NCI-H774 (cell line): ENCODE results near the gene TNS3.

Source experiments
- DNase-seq: peaks from one replicate; lab custom pipeline; 2025; lab: John Stamatoyannopoulos, UW

TNS3 gene

DNA sequence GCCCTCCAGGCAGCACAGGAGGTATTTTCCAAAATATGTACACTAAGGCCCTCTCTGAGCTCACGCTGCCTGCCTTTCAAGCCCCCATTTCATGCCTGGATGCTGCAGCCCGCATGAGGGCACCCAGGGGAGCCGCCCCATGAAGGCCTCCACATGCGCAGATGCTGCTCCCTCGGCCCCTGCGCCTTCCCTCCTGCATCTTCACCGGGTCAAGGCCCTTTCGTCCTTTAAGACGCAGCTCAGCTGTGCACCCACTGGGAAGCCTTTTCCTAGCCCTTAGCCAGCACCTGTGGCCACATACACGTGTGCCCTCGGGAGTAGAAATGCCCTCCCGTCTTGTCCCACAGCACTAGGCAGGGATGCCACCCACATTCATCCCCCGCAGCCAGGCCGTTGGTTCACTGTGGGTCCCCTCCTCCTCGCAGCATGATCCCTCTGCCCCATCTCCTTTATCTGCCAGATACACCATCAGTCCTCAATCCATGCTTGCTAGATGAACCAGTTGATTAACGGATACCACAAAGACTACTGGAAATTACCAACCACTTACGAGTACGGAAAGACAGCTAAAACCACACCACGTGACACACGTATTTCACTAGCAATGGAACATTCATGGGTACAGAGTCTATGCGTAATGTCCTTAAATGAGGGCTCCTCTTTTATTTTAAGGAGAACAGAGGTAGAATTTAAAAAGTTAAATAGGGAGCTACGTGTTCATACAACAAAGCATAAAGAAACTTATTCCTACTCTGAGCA is 278.0 kb downstream of the TNS3 start:
- DNase-seq, result no peak

DNA sequence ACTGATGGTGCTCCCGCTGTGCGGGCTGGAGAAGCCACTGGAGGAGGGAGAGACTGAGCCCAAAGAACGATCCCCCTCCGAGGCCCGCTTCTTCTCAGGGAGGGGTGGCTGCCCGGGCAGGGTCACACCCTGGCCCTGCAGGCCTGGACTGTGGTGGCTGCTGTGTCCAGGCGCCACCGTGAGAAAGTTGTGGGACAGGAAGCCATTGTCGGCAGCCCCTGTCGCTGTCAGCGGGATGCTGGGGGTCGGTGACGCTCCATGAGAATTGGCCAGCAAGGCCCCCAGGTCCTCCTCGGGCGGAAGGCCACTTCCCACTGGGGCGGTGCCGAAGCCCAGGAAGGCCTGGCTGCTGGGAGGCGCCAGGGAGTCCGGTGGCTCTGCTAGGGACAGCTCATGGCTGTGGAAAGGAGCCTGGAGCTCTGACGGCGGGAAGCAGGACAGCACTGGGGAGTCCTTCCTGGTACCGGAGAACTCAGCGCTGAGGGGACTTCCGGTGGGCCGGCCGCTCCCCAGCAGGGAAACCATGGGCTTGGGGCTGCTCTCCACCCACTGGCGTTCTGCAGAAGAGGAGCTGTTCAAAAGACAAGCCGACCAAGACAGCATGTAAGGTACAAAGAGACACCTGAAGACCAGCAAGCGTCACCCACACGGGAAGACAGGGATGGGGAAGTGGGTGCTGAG is 278.8 kb downstream of the TNS3 start:
- DNase-seq, result no peak

DNA sequence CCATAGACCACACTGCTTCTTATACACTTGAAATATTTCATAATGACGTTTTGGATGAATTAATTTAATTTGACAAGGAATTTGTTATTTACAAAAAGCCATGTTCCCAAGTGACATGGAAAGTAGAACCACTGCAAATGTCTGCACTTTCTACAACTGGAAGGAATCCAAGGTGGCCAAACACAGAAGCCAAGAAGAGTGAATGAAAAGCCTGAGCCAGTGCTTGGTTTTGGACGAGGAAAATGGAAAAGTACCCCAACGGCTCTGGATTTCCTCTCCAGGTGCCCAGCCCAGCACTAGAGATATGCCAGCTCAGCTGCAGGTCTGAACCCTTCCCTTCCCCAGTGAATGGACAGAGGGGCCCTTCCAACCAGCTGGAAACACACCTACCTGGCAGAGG is 279.4 kb downstream of the TNS3 start:
- DNase-seq, result no peak

DNA sequence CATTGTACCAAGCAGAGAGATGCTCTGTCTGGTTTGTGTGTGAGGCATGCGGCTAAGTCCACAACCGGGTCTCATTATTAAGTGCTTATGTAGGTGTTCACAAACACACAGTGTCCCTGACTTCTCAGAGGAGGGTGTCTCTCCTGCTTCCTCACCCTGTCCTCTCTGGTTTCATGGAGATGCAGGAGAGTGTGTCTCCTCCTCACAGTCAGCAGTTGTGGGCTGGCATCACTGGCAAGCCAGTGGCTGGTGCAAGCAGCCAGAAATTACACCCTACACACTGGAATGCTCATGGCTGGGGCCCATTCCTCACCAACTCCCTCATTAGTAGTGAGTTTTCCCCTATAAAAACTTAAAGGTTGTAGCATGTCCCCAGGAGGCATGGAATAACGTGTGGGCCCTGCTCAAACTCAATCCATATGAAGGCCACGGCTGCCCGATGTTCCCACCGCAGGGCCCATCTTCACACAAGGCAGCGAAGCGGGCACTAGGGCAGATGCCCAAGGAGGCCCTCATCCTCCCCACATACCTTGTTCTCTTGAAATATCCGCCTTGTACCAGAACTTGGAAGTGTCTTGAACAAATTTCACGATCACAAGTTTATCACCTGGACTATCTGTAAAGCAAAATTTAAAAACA is 280.1 kb downstream of the TNS3 start:
- DNase-seq, result no peak

DNA sequence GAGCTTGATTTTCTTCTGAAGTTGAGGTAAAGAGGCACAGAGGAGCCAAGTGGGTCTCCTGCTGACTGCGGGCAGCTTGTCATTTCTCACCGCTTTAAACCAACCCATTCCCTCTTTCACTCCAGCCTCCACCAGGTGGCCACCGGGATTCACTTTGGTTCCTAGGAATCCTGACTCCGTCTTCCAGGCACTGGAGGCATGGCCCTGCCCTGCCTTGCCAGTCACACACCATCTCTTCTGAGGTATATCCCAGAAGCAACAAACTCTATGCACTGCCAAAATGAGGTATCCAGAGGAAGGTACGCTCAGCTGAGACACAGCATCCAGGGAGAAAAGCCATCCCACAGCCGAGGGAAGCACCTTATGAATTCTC is 280.8 kb downstream of the TNS3 start:
- DNase-seq, result no peak

DNA sequence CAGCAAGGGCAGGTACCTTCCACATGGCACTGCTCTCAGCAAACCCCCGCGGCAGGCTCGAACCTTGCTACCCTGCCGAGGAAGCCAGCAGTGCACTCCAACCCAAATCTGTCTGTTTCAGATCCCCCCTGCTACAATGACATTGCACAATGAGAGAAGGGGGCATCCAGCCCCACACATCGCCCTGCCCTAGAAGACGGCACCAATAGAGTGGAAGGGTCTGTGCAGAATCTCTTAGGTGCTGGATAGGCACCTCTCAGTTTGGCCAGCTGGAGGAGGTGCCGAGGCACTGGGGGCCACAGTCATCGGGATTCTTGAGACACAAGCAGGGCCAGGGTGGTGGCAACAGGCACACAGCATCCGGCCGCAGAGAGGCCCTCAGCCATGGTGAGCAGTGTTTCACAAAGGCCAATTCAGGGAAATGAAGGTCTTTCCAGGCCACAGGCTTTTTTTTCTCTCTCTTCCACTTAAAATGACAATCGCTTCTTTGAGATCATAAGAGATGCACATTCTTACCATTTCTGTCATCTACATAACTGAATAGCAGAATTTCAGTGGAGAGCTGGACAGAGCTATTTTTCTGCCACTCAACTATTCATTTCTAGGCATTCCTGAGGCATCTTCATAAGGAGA is 281.3 kb downstream of the TNS3 start:
- no peak for DNase-seq

DNA sequence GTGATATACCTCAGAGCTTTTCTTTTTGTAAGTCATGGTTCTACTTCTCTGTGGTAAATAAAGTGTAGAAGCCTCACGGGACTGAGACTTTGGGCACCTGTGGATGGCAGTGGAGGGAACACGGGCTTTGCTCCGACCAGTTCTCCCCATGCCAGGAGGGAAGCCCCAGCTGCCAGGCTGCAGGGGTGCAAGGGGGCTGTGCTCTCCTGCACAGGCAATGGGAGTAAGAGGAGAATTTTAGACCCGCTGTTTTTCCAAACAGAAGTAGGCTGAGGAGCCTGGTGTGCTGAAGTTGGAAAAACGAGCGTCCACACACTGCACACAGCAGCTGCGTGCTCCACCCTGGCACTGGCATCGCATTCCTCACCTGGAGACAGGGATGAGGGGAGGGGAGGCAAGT is 282.4 kb downstream of the TNS3 start:
- no peak for DNase-seq

DNA sequence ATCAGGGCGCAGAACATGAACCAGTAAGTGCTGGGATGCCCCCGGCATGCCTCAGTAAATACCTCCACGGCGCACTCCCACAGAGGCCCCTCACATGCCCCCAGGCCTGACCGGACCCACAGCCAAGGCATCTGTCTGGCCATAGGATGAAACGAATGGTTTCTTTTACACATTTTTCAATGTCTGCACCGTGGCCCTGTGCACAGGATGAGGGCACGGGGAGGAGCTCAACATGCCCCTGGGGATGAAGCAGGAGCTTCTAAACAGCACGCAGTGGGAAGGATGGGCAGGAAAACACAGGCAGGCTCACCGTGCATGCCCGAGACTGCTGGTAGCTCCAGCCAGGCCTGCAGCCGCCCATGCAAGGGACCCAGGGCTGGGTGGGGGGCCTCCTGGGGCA is 283.3 kb downstream of the TNS3 start:
- DNase-seq, result no peak

DNA sequence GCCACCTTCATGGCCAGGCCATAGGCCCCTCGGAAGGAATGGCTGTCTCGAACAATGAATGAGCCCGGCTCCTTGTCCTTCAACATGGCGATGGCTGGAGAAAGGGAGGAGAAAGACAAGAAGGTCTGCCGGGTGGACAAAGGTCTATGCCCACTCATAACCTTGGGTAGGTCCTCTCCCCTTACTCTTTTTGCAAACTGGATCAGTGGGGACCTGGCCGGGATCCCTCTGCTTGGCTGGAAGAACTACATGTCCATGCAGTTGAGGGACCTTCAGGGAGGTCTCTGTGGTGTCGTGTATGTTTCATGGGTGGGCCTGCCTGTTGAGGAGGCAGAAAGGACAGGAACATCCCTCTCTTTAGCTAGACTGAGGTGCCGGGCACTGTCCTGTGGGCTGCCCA is 284.8 kb downstream of the TNS3 start:
- DNase-seq, result no peak

DNA sequence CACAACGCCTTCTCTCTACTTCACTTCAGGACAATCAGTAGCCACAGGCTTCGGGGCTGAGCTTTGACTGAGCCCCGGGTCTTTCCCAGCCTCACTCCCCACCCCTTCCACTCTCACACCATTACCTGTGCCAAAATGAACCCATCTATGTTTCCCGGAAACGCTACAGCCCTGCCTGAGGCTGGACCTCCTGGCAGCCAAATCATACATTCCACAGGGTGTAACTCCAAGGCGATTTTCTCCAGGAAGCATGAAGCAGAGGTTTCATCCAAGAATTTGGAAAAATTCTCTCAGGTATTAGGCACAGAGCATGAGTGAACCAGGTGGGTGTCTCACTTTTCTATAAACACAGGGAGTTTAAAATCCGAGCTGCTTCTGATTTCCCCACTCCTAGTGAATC is 286.3 kb downstream of the TNS3 start:
- no peak for DNase-seq

DNA sequence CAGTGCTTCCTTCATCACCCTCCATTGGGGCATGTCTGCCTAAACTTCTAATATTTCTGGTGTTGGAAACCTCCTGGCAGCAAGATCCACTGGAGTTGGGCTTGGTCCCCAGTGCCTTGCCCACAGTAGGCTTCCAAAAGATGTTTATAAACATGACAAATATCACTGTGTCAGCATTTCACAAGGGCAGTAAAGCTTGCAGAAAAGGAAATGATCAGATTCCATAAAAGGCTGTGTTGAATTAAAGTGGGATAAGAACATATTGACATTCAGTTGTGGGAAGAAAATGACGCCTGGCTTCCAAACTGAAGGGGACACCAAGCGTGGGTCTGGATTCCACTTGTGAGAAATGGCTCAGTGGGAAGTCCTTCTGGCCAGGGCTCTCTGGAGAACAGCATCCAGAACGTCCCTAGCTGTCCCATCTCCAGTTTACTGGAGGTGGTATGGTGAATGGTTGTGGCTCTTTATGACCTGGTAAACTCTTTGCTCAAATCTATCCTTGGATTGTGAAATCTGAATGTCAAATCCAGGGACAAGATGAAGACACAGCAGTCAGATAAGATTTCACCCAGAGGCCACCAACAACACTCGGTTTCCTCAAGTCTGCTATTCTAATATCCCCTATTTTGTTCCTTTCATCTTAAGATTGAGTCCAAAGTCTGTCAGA is 287.2 kb downstream of the TNS3 start:
- DNase-seq, result no peak

DNA sequence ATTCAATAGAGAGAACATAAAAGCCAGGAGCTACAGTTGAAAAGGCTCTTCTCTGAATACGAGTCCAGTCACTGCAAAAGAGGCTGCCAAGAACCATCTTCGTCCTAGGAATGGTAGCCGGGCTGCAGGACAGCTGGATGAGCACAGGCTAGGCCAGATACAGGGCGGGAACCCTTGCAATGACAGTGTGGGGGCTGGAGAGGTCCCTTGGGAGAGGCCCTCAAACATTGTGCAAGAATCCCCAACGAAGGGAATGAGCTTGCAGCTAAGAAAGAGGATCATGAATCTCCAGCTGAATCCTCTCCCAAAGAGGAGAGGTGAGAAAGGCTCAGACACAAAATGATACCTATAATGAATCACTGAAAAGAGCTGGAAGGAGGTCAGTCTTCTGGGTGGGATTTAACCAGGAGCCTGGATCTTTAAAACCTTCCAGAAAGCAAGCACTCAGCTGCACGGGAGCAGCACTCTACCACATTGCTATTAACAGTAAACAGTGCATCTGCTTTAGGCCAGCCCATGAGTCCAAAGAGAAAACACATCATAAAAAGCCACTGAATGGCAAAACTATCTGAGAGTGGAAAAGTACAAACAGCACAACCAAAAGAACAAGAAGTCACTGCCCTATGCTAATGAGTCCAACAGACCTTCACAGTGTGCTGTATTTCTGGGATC is 287.9 kb downstream of the TNS3 start:
- DNase-seq, result no peak

DNA sequence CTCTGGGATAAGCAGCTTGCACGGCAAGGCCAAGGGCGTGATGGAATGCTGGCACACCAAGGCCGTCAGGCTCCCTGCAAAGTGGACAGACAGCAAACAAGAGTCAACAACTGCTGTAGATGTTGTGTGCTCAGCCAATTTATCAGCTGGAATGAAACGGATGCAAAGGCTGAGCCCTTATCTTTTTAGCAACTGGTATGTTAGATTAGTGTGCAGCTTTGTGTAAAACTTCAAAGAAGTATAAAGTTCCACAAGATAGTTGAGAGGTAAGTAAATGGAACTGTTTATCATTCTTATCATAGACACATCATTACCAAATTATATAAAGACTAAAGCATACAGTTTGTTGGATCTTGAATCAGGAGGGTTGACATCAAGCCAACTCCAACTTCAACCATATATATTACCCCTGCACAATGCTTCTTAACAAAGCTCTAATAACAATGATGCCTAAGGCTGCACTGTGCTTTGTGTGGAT is 289.0 kb downstream of the TNS3 start:
- DNase-seq, result no peak

DNA sequence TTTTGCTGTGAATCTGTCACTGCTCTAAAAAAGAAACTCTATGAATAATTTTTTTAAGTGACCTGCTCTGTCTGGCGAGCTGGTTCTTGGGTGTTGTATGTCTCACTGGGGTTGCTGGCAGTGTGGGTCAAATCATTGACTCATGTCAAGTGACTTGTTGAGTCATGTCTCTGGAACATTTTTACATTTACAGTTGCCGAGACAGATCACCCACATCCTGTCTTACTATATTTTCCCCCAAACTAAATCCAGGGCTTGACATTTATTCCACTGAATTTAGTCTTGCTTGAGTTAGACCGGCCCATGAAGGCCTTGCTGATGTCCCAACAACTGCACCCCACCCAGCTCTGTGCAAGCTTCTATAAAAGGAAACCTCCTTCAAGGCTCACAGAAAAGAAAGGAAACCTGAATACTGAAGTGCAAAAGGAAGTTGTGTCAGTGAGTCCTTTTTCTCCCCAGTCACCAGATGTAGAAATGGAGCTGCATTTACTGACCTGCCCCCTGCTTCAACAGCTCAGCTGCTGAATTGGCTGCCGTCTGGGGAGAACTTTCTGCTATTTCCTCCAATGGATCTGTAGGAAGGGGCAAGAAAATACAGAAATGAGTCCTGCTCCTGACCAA is 290.3 kb downstream of the TNS3 start:
- DNase-seq, result no peak

DNA sequence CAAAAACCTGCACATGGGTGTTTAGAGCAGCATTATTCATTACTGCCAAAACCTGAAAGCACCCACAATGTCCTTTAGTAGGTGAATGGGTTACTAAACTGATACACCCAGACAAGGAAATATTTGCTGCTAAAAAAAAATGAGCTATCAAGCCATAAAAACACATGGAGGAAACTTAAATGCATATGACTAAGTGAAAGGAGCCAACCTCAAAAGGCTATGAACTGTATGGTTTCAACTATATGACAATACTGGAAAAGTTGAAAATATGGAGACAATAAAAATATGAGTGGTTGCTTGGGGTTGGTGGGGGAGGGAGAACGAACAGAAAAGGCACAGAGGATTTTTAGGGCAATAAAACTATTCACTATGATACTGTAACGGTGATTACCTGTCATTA is 291.0 kb downstream of the TNS3 start:
- DNase-seq, result no peak

DNA sequence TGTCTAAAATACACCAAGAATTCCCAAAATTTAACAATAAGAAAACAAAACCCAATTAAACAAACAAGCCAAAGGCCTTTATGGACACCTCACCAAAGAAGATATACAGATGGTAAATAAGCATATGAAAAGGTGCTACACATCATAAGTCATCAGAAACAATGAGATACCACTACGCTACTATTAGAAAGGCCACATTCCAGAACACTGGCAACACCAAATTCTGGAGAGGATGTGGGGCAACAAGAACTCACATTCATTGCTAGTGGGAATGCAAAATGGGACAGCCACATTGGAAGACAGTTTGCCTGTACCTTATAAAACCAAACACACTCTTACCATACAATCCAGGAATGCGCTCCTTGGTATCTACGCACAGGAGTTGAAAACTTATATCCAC is 291.4 kb downstream of the TNS3 start:
- DNase-seq, result no peak

DNA sequence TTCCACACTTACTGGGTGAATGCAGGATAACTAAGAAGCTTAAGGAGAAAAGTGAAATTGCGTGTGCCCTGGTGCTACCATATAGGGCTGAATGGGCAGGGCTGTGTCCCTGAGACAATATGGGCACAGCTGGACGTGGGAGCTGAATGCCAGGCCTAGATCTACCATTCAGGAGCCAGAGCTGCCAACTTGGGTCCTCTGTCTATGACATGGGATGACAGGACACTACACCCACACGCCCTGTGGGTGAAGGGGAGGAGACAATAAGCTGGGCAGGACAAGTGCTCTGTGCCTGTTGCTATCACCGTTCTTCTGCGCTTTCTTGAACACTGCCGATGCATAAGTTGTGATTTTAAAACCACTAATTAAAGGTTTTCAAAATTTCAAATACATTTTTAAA is 293.9 kb downstream of the TNS3 start:
- no peak for DNase-seq

DNA sequence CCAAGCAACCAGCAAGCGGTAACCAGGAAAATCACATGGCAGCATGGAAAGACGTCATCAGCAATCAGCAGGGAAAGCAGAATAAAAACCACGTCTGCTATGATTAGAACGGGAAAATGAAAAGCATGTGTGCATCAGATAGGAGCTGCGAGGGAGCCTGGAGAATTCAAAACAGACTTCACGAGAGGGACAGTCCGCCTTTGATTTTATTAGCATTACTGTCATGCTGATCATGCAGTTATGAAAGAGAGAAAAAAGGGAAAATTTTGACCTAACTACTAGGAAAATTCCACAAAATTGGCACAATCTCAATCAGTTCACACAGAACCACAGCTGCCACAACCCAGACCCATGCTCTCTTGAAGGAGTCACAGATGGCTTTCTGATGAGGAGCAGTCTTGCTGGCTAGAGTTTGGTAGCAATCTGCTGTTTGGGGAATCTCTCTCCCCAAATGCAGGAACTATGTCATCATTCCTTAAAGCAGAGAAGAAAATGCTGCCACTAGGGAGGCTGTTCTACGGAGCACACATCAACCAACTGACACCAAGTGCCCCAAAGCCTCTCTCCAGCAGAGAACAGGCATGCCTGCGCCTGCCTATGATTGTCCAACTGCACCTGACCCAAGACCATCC is 295.9 kb downstream of the TNS3 start:
- no peak for DNase-seq

DNA sequence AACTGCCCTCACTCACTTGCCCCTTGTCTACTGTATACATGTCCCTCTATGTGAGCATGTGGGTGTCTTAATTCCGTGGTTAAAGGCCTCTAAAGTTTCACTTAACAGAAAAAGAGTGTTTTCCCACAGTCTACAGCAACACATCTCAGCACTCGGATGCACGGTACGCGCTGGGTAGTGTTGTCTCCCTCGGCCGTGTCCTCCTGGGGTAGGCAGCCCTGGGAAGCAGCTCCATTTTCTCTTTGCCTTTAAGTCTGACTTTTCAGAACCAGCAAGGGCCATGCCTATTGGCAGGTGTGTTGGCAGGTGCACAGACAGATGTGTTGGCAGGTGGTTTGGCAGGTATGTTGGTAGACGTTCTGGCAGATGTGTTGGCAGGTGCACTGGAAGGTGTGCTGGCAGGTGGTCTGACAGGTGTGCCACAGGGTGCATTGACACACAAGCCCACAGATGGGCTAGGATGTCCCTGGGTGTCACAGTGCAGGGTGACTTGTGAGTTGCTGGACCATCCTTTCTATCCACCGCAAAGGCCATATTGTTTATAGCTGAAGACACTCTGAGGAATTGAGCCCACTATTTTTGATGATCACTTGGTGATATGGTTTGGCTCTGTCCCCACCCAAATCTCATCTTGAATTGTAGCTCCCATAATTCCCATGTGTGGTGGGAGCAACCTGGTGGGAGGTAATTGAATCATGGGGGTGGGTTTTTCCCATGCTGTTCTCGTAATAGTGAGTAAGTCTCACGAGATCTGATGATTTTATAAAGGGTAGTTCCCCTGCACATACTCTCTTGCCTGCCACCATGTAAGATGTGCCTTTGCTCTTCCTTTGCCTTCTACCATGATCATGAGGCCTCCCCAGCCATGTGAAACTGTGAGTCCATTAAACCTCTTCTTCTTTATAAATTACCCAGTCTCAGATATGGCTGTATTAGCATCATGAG is 296.9 kb downstream of the TNS3 start:
- DNase-seq, result no peak
